Fibroblast of the conjunctiva (primary cell): ENCODE results near the gene PHF8.

ENCODE experiments used
- DNase-seq: peaks from one replicate; pipeline ENCODE4 v3.0.0-alpha.2; 2010; ENCODE audit warnings: low read depth

The PHF8 gene

DNA sequence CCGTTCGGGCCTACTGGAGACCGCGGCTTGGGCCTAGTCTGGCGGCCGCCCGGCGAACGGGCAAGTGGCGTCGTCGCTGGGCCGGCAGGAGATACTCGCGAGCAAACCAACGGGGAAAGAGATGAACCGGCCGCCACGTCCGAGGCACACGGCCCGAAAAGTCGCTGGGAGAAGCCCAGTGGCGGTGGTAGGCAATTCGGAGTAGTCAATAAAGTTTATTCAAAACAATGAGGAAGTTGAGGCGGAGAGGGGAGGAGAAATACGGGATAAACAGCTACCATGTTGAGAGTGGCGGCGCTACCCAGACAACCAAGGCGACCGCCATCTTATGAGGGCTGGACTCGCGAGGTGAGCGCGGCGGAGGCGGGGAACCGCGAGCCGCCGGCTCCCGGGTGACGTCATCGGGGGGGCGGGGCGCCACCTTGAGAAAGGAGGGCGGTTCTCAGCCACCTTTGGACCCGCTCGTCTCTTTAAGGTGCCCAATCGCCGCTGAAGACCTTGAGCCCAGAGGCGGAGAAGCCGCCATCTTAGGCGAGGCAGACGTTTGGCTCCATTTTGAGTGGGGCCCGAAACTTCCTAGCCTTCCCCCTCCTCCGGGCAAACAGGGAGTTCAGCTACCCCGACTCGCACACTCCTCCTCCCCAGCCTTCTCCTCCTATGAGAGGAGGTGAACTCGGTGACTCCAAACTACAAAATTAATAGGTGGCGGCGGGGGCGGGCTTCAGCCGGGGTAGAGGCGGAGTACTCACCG, at the start of gene PHF8:
Gene PHF8, minus strand, starts transcription at position 348 of the 751 bp plus-strand sequence. CDS start 1,745 bp downstream, outside the sequence.
- peak; percentile 91 for DNase-seq

DNA sequence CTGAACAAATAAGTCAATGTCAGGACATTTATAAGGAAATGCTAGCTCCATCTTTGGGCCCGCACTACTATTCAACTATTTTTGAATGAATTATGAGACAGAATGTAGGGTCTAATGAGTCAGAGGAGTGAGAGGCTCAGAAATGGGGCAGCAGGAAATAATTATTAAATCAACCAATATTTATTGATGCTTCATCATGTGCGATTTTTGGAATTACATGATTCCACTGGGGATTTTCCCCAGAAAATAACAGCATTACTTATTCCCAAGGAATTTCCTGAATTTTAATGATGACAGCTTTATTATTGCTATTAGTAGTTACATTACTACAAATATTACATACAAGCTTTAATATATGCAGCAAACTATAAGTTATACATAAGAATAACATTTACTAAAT, 49.3 kb upstream of the PHF8 start:
- DNase-seq, result no peak

DNA sequence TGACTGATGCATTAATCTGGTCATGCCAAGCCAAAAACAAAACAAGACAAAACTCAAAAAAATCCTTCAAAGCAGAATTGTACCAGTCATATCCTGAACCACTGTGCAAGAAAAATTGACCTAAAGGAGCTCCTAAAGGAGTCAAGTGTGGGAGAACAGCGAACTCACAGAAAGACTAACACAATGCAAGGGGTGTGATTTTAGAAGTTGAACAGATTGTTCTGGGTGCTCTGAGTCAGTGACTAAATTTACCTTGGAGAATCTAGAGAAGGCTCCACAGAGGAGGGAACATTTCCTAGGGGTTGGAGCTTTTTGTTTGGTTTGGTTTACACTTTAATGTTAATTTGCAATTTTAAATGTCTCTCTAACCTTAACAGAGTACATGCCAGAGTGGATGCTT, 48.9 kb upstream of the PHF8 start:
- DNase-seq, result no peak

DNA sequence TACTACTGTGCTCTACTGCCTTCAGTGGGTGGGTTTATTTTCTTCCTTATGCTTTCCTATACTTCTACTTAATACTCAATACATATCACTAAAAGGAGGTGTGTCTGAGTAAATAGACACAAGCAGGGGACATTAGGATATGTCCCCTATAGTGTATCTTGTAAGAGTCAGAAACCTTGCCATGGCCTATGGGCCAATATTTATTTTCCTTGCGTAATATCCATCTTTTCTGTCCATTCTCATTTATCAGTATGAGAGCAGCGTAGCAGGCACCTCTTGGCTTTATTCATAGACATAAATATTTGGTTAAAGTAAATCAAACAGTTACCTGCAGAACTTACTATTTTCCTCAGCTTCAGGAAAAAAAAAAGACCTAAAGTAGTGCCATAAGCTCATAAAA, 46.6 kb upstream of the PHF8 start:
- DNase-seq, result no peak

DNA sequence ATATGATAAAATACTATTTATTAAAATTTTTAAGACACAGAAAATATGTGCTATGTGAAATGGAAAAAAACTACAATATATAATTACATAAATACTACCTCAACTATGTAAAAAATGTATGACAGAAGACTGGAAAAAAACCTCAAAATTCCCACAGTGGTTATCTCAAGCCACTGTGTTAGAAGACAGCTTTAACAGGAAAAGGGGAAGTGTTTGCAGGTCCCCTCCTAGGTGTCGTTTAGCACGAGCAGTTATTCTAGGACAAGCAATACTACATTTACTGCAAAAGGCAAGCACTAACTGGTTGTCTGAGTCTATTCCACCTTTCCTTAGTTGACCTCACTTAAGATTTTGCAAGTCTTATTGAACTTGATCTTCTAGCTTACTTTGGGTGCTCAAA, 44.9 kb upstream of the PHF8 start:
- DNase-seq, result no peak

DNA sequence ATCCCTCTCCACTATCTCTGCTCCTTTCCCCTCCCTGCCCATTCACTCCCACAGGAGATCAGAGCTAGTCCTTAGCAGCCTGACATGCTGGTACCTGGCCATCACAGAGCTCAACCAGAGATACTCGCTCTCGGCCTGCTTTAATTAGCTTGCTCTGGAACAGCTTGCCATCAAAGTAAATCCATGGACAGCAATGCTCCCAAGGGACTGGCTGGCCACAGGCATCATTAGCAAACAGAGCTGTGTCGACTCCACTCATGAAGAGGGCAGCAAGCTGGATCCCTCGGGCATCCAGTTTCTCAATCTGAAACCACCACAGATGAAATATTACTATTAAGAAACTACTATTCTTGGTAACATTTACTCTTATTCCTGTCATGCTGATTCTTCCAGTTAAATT, 43.4 kb upstream of the PHF8 start:
- DNase-seq, result no peak

DNA sequence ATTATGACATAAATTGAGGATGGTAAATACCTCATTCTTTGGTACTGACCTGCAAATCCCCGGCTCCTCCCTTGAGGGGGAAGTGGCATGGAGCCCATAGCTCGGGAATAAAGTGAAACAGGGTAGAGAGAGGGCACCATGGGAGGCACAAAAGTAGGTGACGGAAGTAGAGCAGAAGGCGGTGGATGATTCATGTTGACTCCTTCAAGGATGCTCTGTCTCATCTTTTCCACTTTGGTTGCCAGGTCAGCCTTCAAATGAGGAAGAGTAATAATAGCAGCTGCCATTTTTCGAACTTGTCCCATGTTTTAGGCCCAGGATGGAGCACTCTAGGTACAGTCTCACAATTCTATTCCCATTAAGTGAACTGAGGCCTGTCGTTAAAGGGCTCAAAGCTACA, 41.4 kb upstream of the PHF8 start:
- DNase-seq, result no peak

DNA sequence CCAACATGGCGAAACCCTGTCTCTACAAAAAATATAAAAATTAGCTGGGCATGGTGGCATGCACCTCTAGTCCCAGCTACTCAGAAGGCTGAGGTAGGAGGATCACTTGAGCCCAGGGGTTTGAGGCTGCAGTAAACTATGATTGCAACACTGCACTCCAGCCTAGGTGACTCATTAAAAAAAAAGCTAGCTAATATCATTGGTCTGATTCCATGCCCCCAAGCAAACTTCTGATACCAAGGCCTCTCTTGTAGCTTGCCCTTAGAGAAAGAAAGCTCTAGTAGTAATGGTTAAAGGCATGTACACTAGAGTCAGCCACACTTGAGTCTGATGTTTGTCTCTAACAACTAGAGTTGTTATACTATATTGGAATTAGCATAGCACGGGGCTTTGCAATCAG, 32.6 kb upstream of the PHF8 start:
- DNase-seq, result peak; percentile 27

DNA sequence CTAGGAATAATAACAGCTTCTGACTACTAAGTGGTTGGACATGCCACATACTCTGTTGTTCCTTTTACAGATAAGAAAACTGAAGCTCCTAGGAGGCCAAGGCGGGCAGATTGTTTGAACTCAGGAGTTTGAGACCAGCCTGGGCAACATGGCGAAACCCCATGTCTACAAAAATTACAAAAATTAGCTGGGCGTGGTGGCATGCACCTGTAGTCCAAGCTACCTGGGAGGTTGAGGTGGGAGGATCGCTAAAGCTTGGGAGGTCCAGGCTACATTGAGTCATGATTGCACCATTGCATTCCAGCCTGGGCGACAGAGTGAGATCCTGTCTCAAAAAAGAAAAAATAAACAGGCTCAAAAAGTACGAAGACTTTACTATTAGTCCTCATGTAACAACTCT, 30.6 kb upstream of the PHF8 start:
- DNase-seq, result no peak

DNA sequence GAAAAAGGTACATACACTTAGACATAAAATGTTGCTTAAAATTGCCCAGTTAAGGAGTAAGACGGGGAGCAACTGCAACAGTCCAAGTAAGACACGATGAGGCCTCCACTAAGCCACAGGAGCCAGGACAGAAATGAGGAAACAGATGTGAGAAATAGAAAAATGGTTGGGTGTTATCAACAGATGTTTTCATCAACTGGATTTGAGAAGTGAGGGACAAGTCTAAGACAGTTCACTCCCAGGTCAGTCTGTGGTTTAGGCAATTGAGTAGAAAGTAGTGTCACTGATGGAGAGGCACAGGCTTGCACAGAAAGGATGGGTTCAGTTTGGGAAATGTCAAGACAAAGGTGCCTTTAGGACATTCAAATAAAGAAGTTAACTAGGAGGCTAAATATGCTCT, 23.5 kb upstream of the PHF8 start:
- DNase-seq, result no peak

DNA sequence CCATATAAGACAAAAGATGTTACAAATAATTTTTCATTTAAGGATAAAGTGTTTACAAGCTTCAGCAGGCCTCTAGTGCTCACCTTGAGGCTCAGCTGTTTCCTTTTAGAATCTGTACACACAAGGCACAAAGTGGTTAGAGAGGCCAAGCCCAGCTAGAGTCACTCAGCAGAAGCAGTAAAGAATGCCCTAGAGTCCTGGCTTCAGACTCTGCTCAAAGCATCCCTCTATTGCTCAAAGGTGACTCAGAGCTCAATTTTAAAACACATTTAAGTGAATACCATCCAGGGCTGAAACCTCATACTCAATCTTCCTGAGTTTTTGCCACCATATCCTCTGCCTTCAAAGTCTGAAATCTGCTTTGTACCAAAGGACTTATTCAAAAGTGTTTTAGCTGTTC, 22.6 kb upstream of the PHF8 start:
- no peak for DNase-seq

DNA sequence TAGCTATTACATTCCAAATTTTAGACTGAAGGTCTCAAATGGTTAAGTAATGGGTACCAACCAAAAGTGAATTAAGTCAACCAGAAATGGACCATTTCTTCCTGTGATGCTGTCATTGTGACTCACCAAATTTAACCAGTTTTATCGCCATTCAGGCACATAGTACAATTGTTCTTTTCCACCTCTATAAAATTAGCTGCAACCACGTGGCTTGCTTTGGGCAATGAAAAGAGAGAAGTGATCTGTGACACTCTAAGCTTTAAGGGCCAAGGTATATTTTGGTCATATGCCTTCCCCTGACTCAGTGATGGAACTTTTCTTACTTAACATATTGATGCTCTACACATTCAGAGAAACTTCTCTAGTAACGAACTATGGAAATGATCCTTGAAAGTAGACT, 20.3 kb upstream of the PHF8 start:
- no peak for DNase-seq

DNA sequence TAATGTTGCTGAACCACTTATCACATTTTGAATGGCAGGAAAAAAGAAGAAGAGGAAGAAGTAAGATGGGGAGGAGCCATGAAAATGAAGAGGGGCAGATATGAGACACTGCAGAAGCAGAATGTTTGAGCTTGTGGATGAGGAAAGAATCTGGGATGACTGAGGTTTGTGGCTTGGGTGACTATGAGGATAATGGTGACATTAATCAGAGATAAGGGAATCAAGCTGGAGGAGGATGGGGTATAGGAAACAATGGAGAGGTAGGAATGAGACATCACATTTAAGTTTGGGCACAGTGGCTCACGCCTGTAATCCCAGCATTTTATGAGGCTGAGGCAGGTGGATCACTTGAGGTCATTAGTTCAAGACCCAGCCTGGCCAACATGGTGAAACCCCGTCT, 19.1 kb upstream of the PHF8 start:
- DNase-seq, result no peak

DNA sequence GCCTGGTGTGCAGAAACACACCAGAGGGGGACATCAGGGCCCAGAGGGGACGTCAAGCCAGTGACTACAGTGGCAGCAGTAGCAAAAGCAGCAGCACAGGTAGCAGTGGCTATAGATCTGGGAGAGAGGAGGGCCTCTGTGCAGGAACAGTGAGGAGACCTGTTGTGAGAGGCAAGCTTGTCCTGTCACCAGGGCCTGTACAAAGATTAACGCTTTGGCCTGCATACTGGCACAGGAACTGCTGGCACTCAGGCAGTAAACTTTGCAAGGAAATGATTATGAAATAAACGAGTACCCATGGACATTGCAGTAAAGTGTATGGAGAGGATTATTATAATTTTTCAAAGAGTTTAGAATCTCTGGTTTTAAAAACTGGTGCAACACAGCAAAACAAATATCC, 5.5 kb upstream of the PHF8 start:
- DNase-seq, result no peak

DNA sequence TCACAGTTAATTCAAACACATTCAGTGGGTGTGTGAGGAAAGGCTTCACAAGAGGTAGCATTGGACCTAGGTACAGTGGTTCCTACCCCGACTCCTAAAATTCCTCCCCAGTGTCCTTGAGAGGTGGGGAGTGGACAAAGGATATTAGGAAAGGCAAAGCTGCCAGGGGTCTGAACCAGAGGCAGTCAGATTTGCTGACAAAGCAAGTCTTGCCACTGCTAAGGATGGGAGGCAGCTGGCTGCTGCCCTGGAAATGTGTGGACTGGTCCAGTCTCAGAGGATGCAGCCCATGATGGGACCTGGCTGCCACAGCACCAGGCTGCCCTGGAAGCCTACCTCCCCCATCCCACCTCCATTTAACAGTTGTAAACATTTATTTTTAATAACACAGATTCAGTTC, 4.1 kb upstream of the PHF8 start:
- no peak for DNase-seq

DNA sequence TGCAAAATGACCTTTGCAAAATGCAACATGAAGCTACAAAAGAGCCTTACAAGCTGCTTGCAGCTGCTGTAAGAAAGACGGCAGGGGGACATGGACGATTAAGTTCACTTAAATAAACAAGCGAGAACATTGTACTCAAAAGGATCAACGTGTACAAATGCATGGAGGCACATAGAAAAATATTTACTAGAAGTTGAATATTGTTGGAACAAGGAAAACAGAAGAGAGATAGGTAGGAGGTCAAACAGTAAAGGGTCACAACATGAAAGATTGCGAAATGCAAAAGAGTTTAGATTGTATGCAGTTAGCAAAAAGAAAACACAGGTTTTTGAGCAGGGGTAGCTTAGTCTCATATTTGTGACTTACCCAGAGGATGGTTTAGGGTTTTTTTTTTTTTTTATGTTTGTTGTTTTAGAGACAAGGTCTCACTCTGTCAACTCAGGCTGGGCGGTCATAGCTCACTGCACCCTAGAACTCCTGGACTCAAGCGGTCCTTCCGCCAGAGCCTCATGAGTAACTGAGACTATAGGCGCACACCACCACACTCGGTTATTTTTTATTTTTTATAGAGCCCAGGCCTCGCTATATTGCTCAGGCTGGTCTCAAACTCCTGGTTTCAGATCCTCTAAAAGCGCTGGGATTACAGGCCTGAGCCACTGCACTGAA, 1.4 kb upstream of the PHF8 start:
- no peak for DNase-seq

DNA sequence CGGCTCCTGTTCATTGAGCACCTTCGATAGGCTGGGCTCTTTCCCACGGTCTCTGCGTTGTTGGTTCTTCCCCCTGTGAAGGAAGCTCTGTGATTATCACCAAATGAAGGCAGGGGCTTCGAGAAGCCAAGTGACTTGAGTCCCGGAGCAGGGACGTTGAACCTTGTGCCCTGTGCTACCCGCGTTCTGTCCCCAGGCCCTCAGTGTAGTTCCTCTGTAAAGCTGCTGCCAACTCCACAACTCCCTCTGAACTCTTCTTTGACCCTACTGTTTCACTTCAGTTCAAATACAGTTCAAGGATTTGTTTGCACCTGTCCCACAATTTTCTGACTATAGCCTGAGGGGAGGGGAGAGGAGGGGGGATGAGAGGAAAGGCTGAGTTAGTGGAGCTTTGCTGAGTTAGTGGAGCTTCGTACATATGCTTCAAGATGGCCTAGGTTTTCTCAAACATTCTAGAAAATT, 635 bp upstream of the PHF8 start:
- no peak for DNase-seq

DNA sequence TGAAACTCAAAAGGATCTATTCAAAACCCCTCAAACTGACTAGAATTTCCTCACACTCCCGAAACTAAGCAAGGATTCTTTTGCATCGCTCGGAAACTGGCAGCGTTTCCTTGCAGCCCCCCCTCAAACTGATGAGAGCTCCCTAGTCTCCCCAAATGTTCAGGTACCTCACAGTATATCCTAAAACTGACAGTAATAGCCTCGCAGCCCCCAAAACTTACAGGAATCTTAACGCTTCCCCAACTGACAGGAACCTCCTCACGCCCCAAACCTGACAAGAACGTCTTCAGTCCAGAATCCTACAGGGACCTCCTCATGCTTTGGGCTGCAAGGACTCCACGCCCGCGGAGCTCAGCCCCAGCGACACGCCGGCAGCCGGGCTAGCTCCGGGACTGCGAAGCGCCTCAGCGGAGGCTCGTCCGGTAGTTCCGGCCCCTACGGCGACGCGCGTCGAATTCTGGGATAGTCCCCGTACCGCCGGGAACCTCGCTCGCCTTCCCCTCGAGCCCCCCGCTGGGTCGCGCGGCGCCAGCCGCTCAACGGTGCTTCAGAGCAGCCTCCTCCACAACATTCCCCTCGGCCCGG, 640 bp downstream of the PHF8 start:
- no peak for DNase-seq

DNA sequence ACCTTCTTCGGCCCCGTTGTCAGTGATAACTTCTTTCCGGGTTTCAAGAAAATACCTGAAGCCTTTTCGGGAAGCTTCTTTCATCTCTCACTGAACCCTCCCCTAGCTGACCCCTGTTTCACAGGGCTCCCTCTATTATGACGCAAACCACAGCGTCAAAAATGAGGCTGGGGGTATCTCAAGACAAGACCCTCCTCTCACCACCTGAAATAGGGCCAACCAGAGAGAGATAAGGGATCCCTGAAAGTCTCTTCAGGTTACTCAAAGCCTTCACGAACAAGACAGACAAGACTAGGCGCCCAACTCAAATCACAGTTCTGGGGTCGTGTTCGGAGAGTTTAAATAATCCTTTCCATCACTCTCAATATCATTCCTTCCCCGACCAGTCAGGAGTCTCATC, 1.2 kb downstream of the PHF8 start:
- DNase-seq, result no peak

DNA sequence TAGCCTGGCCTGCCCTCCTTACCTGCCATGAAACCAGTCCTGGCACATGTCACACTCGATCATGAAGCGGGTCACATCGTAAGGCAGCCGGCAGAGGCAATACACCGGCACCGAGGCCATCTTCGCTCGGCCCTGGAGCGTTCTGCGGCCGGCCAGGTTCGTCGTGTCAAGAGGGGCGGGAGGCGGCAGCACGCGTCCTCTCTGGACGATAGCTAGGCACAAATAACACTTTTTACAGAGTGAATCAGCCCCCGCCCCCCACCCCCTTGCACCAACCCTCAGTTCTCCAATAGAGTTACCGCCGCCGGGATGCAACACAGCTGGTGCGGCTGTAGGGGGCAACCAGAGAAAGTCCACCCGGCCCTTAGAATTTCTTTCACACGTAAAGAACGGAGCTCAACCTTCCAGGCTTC, 1.7 kb downstream of the PHF8 start:
- DNase-seq, result peak; percentile 36

DNA sequence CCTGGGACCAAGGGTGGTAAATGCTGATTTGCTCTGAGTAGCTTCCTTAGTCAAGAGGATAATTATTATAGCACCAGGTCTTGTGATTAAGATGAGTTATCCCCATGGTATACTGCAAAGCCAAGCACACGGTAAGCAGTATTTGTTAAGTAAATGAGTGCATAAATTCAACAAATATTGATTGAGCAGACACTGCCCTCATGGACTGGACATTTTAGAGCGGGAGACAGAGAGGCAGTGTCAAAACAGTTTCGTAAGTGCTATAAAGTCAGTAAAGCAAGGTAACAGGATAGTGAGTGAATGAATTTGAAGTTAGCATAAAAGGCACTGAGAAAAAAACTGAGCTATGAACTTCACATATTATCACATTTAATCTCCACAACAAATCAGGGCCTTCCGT, 13.9 kb downstream of the PHF8 start:
- DNase-seq, result no peak

DNA sequence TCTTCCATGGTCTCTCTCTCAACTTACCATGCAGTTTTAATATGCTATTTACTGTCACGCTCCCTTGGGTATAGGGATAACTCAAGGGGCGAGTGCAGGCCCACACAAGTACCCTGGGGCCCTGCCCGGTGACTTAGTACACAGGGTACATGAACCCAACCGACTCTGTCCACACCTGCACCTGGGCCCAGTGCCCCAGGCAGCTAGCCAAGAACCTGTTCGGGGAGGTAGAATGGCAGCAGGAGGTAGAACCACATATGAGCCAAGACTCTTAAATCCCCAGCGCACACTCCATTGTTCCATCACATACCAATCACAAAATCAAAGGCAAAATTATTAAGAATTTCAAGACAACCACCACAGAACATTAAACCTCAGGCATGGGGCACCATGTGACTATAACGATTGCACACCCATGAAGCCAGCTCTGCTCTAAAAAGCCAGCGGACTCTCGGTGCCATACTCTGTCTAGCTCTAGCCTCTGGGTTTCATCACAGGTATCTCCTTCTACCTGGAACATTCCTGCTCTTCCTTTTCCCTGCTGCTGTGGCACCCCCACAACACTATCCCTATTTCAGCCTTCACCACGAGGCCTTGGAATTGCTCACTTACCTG, 14.6 kb downstream of the PHF8 start:
- DNase-seq, result no peak

DNA sequence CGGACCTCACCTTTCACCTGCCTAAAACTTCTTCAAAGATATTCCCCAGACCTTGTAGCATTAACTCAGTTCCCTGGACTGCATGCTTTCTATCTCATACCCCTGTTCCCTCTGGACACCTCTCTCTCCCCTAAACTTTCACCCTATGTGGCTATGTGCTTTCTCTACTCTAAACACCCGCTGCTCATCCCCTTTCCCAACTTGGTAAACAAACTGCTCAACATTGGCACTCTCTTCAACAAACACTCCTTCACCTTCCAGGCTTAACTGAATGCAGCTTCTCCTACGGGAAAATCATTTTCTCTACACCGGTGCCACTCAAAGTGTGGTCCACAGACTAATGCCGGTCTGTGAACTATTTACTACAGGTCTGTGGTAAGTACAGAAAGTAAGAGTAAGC, 19.9 kb downstream of the PHF8 start:
- DNase-seq, result no peak
